Gastrocnemius medialis (tissue), 4 donors: ENCODE measurements around the gene PTF1A. TPM values are rescaled to one million over a fixed set of nuclear protein-coding genes. Genes with fewer than 3 reads are reported as not detected.

Experiments
- ATAC-seq, 2 donors: fragments of 150-250 bp; one replicate each; pipeline ENCODE4 v1.9.1; 2016
- DNase-seq, 2 donors: peaks; one replicate each; pipeline ENCODE4 v3.0.0-alpha.2; 2019
- H3K27ac ChIP-seq, 4 donors: fragments of 200-600 bp; sonication (generic); 1 replicate in 1 of 4; 2 replicates in 3 of 4; pipeline ENCODE4 v1.5.1; 2016 to 2018; ENCODE audit warnings: mild to moderate bottlenecking in 2 of 4, moderate library complexity in 1 of 4
- H3K27me3 ChIP-seq, 3 donors: fragments of 200-600 bp; sonication (generic) in 2 of 3; 1 replicate in 1 of 3; 2 replicates in 2 of 3; pipeline versions ENCODE4 v1.5.1 to v1.6.0; 2016 to 2019; ENCODE audit warnings: mild to moderate bottlenecking in 1 of 3, moderate library complexity in 1 of 3
- H3K36me3 ChIP-seq, 2 donors: fragments of 200-600 bp; sonication (generic) in 1 of 2; one replicate each; pipeline ENCODE4 v1.5.1; 2017 to 2018
- H3K4me1 ChIP-seq, 2 donors: fragments of 200-600 bp; sonication (generic) in 1 of 2; one replicate each; pipeline ENCODE4 v1.5.1; 2016 to 2017; ENCODE audit warnings: mild to moderate bottlenecking in 2 of 2
- H3K4me3 ChIP-seq, 4 donors: fragments of 200-600 bp; sonication (generic) in 3 of 4; 1 replicate in 1 of 4; 2 replicates in 3 of 4; pipeline ENCODE4 v1.5.1; 2016 to 2019; ENCODE audit warnings: mild to moderate bottlenecking in 2 of 4
- H3K9me3 ChIP-seq, 3 donors: fragments of 200-600 bp; sonication (generic) in 2 of 3; 1 replicate in 1 of 3; 2 replicates in 2 of 3; pipeline ENCODE4 v1.5.1; 2016 to 2019
- POLR2A ChIP-seq, 2 donors: fragments of 450-650 bp; IDR thresholded peaks; one replicate each; pipeline ENCODE4 v1.6.1; 2017; ENCODE audit warnings: antibody characterized with exemption in 2 of 2, mild to moderate bottlenecking in 2 of 2, moderate library complexity in 2 of 2
- in situ Hi-C, 4 donors: fragments of 200-750 bp; cut with MboI; loops; one replicate each; pipeline versions ENCODE4 v1.15.0 to v1.8.0; 2017; ENCODE audit warnings: low sequenced_read_pairs in 4 of 4
- intact Hi-C: fragments of 100-400 bp; cut with DNase I; formaldehyde crosslinking; loops from one replicate; pipeline ENCODE4 v1.15.1; 2023; ENCODE audit warnings: low total_unique reads
- total RNA-seq, 4 donors: library from RNA; depleted of rRNA; stranded (reverse); fragments of >200 nt; gene quantifications; one replicate each; pipeline versions ENCODE4 v1.1.0 to v1.2.3, GENCODE V29; 2016
- TF ChIP-seq, protein P1 (sequence below), 5 experiments: fragments of 450-650 bp in 3 of 5; fragments of 200-600 bp in 2 of 5; sonication (generic) in 2 of 5; IDR thresholded peaks in 4 of 5; conservative IDR thresholded peaks in 1 of 5; 1 replicate in 4 of 5; 2 replicates in 1 of 5; pipeline ENCODE4 v1.5.1; 2016 to 2019; ENCODE audit warnings: antibody characterized with exemption in 5 of 5, mild to moderate bottlenecking in 3 of 5, moderate library complexity in 3 of 5

PTF1A gene
- total RNA-seq, 4 donors from 2014 or later: not detected

DNA sequence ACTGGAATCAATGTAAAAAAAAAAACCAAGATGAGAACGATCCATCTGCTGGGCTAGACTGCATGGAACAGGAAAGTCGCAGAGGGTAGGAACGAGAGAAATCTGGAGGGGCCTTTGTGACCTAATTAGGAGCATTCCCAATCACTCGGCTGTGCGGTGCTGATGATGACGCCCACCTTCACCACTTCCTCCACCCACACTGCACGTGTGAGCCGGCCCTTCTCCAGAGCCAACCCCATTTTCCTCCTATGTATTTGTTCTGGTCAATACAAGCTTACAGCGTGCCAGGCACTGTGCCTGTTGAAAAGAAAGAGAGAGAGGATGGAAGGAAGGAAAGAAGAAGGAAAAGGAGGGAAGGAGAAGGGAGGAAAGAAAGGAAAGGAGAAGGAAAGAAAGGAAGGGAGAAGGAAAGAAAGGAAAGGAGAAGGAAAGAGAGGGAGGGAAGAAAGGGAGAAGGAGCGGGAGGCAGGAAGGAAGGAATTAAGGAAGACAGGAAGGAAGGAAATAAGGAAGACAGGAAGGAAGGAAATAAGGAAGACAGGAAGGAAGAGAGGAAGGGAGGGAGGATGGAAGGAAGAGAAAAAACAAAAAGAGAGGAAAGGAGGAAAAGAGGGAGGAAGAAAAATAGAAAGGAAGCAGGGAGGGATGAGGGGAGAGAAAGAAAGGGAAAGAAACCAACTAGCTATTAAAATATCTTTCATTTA is 35.5 kb upstream of the PTF1A start:
- H3K4me3 ChIP-seq: no peak overlapping the region
- peaks cover 0 to 5% (median 0%) of the 10 kb centered on the region in 3 donors for H3K27me3 ChIP-seq
- ATAC-seq (no peak), DNase-seq (no peak)
- TF ChIP-seq POLR2A (IDR thresholded peaks at IDR 0.05): no peak
- TF ChIP-seq, protein P1, sequence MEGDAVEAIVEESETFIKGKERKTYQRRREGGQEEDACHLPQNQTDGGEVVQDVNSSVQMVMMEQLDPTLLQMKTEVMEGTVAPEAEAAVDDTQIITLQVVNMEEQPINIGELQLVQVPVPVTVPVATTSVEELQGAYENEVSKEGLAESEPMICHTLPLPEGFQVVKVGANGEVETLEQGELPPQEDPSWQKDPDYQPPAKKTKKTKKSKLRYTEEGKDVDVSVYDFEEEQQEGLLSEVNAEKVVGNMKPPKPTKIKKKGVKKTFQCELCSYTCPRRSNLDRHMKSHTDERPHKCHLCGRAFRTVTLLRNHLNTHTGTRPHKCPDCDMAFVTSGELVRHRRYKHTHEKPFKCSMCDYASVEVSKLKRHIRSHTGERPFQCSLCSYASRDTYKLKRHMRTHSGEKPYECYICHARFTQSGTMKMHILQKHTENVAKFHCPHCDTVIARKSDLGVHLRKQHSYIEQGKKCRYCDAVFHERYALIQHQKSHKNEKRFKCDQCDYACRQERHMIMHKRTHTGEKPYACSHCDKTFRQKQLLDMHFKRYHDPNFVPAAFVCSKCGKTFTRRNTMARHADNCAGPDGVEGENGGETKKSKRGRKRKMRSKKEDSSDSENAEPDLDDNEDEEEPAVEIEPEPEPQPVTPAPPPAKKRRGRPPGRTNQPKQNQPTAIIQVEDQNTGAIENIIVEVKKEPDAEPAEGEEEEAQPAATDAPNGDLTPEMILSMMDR (IDR thresholded peaks at IDR 0.05 in 4 of 5, conservative IDR thresholded peaks at IDR 0.05 in 1 of 5): no peak
- H3K27ac ChIP-seq: no peak overlapping the region
- intact Hi-C loops (no loop called here), in situ Hi-C loops (loop anchor here in 1 of 4 donors (25.0 kb wide), 1 partner anchor 1406 kb away; no protein-coding TSS in a partner anchor)
- H3K9me3 ChIP-seq: no peaks in the 10 kb centered on the region
- no peaks in the 10 kb centered on the region for H3K4me1 ChIP-seq
- no peaks in the 10 kb centered on the region for H3K36me3 ChIP-seq

DNA sequence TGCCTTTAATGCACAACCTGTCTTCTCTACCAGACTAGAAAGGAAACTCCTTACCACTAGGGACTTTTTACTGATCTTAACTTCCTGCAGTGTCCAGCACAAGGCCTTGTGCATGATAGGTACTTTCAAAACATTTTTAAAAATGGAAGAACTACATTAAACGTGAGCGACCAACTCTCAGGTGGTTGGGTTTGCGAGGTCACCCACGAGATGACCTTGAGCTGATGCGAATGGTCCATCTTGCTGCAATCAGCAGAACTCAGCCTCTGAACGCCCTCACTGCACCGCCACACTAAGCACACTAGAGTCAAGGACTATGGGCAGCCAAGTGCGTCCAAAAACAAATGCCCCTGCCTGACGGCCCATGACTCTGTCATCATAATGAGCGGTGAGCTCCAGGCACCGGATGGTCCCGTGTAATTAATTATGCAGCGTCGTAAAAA is 34.9 kb upstream of the PTF1A start:
- H3K27ac ChIP-seq: no peak overlapping the region
- in situ Hi-C loops: loop anchor here in 1 of 4 donors (25.0 kb wide), 1 partner anchor 1405 kb away; no protein-coding TSS in a partner anchor
- peaks cover 0 to 5% (median 0%) of the 10 kb centered on the region in 3 donors for H3K27me3 ChIP-seq
- DNase-seq (no peak), ATAC-seq (no peak)
- no peaks in the 10 kb centered on the region for H3K36me3 ChIP-seq
- H3K4me1 ChIP-seq: no peaks in the 10 kb centered on the region
- intact Hi-C loops: no loop called here
- H3K9me3 ChIP-seq: no peaks in the 10 kb centered on the region
- TF ChIP-seq, protein P1 (IDR thresholded peaks at IDR 0.05 in 4 of 5, conservative IDR thresholded peaks at IDR 0.05 in 1 of 5): no peak
- TF ChIP-seq POLR2A (IDR thresholded peaks at IDR 0.05): no peak
- no peak overlapping the region for H3K4me3 ChIP-seq

DNA sequence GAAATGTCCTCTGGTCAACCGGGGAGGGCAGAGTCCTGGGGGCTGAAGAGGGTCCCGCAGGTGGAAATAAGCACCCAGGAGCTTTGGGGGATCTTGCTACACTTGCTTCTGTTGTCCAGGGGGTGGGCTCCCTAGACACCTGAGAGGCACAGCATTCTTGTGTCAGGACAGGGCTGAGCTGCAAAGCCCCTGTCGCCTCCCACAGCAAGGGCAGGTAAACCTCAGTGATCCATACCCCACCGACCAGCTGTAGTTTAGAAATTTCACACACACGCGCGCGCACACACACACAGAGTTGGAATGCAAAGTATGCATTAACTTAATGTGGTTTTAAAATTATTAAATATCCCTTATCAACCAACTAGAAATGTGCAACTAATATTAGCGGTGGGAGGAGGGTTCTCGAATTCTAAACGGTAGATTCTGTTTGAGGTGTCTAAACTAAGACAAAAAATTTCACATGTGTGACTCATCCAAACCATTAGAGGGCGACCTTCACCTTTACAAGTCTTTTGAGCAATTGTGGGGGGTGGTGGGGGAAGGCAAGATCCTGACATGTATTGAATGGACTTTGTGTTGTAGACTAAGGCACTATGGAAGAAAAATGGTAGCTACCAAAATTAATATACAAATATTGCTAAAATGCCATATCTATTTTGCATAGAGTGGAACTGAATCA is 34.3 kb upstream of the PTF1A start:
- H3K36me3 ChIP-seq: no peaks in the 10 kb centered on the region
- DNase-seq: no peak
- TF ChIP-seq POLR2A (IDR thresholded peaks at IDR 0.05): no peak
- TF ChIP-seq, protein P1 (IDR thresholded peaks at IDR 0.05 in 4 of 5, conservative IDR thresholded peaks at IDR 0.05 in 1 of 5): no peak
- H3K4me1 ChIP-seq: no peaks in the 10 kb centered on the region
- H3K27ac ChIP-seq: no peak overlapping the region
- intact Hi-C loops: loop anchor here (2.0 kb wide), 1 partner anchor 545 kb away; no protein-coding TSS in a partner anchor
- H3K27me3 ChIP-seq: peaks cover 0 to 5% (median 0%) of the 10 kb centered on the region in 3 donors
- in situ Hi-C loops: loop anchor here in 1 of 4 donors (25.0 kb wide), 1 partner anchor 1404 kb away; no protein-coding TSS in a partner anchor
- no peak overlapping the region for H3K4me3 ChIP-seq
- H3K9me3 ChIP-seq: no peaks in the 10 kb centered on the region
- no peak for ATAC-seq

DNA sequence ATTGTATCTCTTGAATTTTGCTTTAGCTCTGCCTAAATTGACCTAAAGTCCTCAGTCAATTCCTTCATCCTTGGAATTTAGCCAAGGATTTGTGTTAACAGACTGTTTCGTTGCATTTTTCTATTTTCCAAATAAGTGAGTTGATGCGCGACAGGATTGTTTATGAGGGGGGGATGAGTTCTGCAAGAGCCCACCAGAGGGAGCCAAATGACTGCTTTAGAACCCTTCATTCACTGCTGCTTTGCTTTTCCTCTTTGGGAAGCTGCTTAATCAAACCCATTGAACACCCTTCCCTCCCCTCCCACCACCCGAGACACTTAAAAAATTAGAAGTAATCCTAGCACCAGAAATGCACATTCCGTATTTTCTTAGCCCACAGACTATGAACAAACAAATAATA is 33.7 kb upstream of the PTF1A start:
- in situ Hi-C loops: loop anchor here in 1 of 4 donors (25.0 kb wide), 1 partner anchor 1404 kb away; no protein-coding TSS in a partner anchor
- H3K4me1 ChIP-seq: no peaks in the 10 kb centered on the region
- no peaks in the 10 kb centered on the region for H3K9me3 ChIP-seq
- no peak overlapping the region for H3K27ac ChIP-seq
- no peak for TF ChIP-seq POLR2A (IDR thresholded peaks at IDR 0.05)
- TF ChIP-seq, protein P1 (IDR thresholded peaks at IDR 0.05 in 4 of 5, conservative IDR thresholded peaks at IDR 0.05 in 1 of 5): peak; percentile 31 to 77 (median 61)
- DNase-seq: no peak
- H3K4me3 ChIP-seq: no peak overlapping the region
- H3K27me3 ChIP-seq: peaks cover 0 to 5% (median 0%) of the 10 kb centered on the region in 3 donors
- intact Hi-C loops: loop anchor here (2.0 kb wide), 1 partner anchor 544 kb away; no protein-coding TSS in a partner anchor
- peak; percentile 50 to 60 for ATAC-seq
- no peaks in the 10 kb centered on the region for H3K36me3 ChIP-seq
